Thoracic aorta (tissue), 2 donors: ENCODE measurements around the gene SIGLEC12. TPM values are rescaled to one million over a fixed set of nuclear protein-coding genes. Genes with fewer than 3 reads are reported as not detected.
"Not testable (repeated sequence)": the region's sequence is repeated elsewhere in the genome, so short reads cannot be mapped to it uniquely, and the experiment has no call there.

Experiments used
- ATAC-seq: fragments of 150-250 bp; one replicate; pipeline ENCODE4 v1.8.0; 2017; ENCODE audit warnings: low read depth; ENCODE audit not compliant: insufficient number of reproducible peaks, low FRiP score
- DNase-seq: peaks from one replicate; pipeline ENCODE4 v3.0.0-alpha.2; 2020; ENCODE audit warnings: low spot score
- H3K27ac ChIP-seq, 2 donors: fragments of 200-600 bp; sonication (generic); 1 replicate in 1 of 2; 2 replicates in 1 of 2; pipeline ENCODE4 v1.5.1; 2016; ENCODE audit warnings: mild to moderate bottlenecking in 2 of 2, moderate library complexity in 2 of 2
- H3K27me3 ChIP-seq: fragments of 200-600 bp; sonication (generic); replicated peaks from 2 replicates; pipeline ENCODE4 v1.6.0; 2016; ENCODE audit warnings: mild to moderate bottlenecking; ENCODE audit not compliant: insufficient read depth
- H3K36me3 ChIP-seq: fragments of 200-600 bp; sonication (generic); one replicate; pipeline ENCODE4 v1.5.1; 2016
- H3K4me1 ChIP-seq, 2 donors: fragments of 200-600 bp; sonication (generic); 1 replicate in 1 of 2; 2 replicates in 1 of 2; pipeline versions ENCODE4 v1.5.1 to v1.6.0; 2016; ENCODE audit warnings: low read depth in 2 of 2, mild to moderate bottlenecking in 1 of 2; ENCODE audit not compliant: control insufficient read depth in 1 of 2
- H3K4me3 ChIP-seq: fragments of 200-600 bp; sonication (generic); 2 replicates; pipeline ENCODE4 v1.5.1; 2016; ENCODE audit warnings: mild to moderate bottlenecking
- H3K9me3 ChIP-seq: fragments of 200-600 bp; sonication (generic); 2 replicates; pipeline ENCODE4 v1.5.1; 2016
- CTCF ChIP-seq: fragments of 200-600 bp; sonication (generic); IDR thresholded peaks from one replicate; pipeline ENCODE4 v1.5.1; 2019; ENCODE audit warnings: antibody characterized with exemption
- total RNA-seq, 2 donors: library from RNA; depleted of rRNA; stranded (reverse); fragments of >200 nt; gene quantifications; one replicate each; pipeline versions ENCODE4 v1.1.0 to v1.2.3, GENCODE V29; 2016

SIGLEC12 gene
- total RNA-seq, 2 donors from 2014 or later, result 2.2 TPM; not detected in 1

- H3K9me3 ChIP-seq, result peaks cover 4% of the 10 kb centered on the region
- H3K4me3 ChIP-seq, result no peak overlapping the region
- H3K27ac ChIP-seq, result no peak overlapping the region
- H3K36me3 ChIP-seq, result no peaks in the 10 kb centered on the region
- no peaks in the 10 kb centered on the region for H3K4me1 ChIP-seq
- no peak for TF ChIP-seq CTCF
- ATAC-seq (no peak), DNase-seq (no peak)
- no peaks in the 10 kb centered on the region for H3K27me3 ChIP-seq
Measured at GRCh38 chr19:51503896-51504295, 2.3 kb upstream of the SIGLEC12 start.

- no peak for DNase-seq
- H3K9me3 ChIP-seq, result peaks cover 4% of the 10 kb centered on the region
Measured at GRCh38 chr19:51503286-51503817, 1.8 kb upstream of the SIGLEC12 start.

GRCh38 chr19:51500931-51501330, 669 bp downstream of the SIGLEC12 start:
- not testable (repeated sequence) for H3K4me3 ChIP-seq, H3K36me3 ChIP-seq, DNase-seq, H3K27ac ChIP-seq, H3K27me3 ChIP-seq, ATAC-seq, H3K4me1 ChIP-seq, H3K9me3 ChIP-seq

More at GRCh38 chr19:51503286-51503817, 1.8 kb upstream of the SIGLEC12 start:
- ATAC-seq, result no peak
- no peak for TF ChIP-seq CTCF
- H3K4me3 ChIP-seq, result no peak overlapping the region
- no peaks in the 10 kb centered on the region for H3K36me3 ChIP-seq
- no peaks in the 10 kb centered on the region for H3K27me3 ChIP-seq
- no peak overlapping the region for H3K27ac ChIP-seq
- no peaks in the 10 kb centered on the region for H3K4me1 ChIP-seq

GRCh38 chr19:51497666-51498065, 3.9 kb downstream of the SIGLEC12 start:
- no peaks in the 10 kb centered on the region for H3K9me3 ChIP-seq
- no peak for ATAC-seq
- no peaks in the 10 kb centered on the region for H3K27me3 ChIP-seq
- no peaks in the 10 kb centered on the region for H3K4me1 ChIP-seq
- no peaks in the 10 kb centered on the region for H3K36me3 ChIP-seq
- TF ChIP-seq CTCF, result no peak
- no peak overlapping the region for H3K4me3 ChIP-seq
- no peak for DNase-seq
- no peak overlapping the region for H3K27ac ChIP-seq

- Histone ChIP-seq H3K27me3 (no peaks in the 10 kb centered on the region), H3K27ac (no peak overlapping the region), H3K4me1 (no peaks in the 10 kb centered on the region), H3K9me3 (no peaks in the 10 kb centered on the region), H3K36me3 (no peaks in the 10 kb centered on the region), H3K4me3 (no peak overlapping the region)
- TF ChIP-seq CTCF, result no peak
- ATAC-seq (no peak), DNase-seq (no peak)
Measured at GRCh38 chr19:51493776-51494175, 7.8 kb downstream of the SIGLEC12 start.

- H3K9me3 ChIP-seq, result no peaks in the 10 kb centered on the region
- H3K4me3 ChIP-seq, result no peak overlapping the region
- no peak overlapping the region for H3K27ac ChIP-seq
- H3K4me1 ChIP-seq, result no peaks in the 10 kb centered on the region
- no peaks in the 10 kb centered on the region for H3K36me3 ChIP-seq
- no peak for TF ChIP-seq CTCF
- no peak for ATAC-seq
- DNase-seq, result no peak
- no peaks in the 10 kb centered on the region for H3K27me3 ChIP-seq
Measured at GRCh38 chr19:51491586-51491985, 10.0 kb downstream of the SIGLEC12 start.
